Uterus (tissue), 2 donors: ENCODE data around the gene PAX6.

ENCODE experiments used
- CTCF ChIP-seq, 4 experiments: fragments of 200-600 bp in 2 of 4; fragments of 450-650 bp in 2 of 4; sonication (generic) in 2 of 4; IDR thresholded peaks; one replicate each; pipeline ENCODE4 v1.5.1; 2016 to 2019; ENCODE audit warnings: antibody characterized with exemption in 4 of 4, mild to moderate bottlenecking in 2 of 4, moderate library complexity in 1 of 4
- POLR2A ChIP-seq, 2 donors: fragments of 450-650 bp; IDR thresholded peaks; one replicate each; pipeline ENCODE4 v1.6.1; 2016; ENCODE audit warnings: antibody characterized with exemption in 2 of 2, mild to moderate bottlenecking in 1 of 2, moderate library complexity in 1 of 2

DNA sequence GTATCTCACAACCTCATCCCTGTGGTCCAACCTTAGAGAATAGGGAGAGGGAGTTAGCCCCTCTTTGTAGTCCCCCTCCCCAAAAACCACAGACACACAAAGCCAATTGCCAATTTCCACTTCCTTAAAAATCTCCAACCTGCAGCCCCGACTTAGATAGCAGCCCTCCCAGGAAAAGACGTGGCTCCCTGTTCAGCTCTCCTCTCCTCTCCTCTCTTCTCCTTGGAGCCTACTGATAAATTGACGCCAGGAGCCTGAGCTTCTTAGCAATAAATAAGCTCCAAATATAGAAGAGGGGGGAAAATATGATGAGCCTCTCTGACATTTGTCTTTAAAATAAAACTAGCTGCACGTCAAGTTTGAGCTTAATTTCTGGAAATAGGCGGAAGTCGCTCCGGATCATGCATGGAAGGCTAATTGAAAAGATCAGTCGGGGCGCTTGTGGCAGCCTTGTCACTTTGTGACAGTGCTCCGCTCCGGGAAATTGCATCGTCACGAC lies 7.3 kb downstream of the PAX6 start:
- no peak for TF ChIP-seq CTCF (IDR thresholded peaks at IDR 0.05)
- TF ChIP-seq POLR2A (IDR thresholded peaks at IDR 0.05): no peak
